Neutrophil (primary cell): ENCODE data around the gene SPAG7.

Source experiments
- H3K27ac ChIP-seq: fragments of 200-600 bp; sonication (generic); 2 replicates; pipeline ENCODE4 v1.5.1; 2016; ENCODE audit warnings: mild to moderate bottlenecking, moderate library complexity
- H3K27me3 ChIP-seq: fragments of 200-600 bp; sonication (generic); 2 replicates; pipeline ENCODE4 v1.6.0; 2016; ENCODE audit warnings: mild to moderate bottlenecking
- H3K36me3 ChIP-seq: fragments of 200-600 bp; sonication (generic); 2 replicates; pipeline ENCODE4 v1.5.1; 2017
- H3K4me1 ChIP-seq, 2 experiments: fragments of 200-600 bp in 1 of 2; sonication (generic) in 1 of 2; 1 replicate in 1 of 2; 2 replicates in 1 of 2; pipeline versions ENCODE4 v1.5.1 to v1.6.1; 2013 to 2016; ENCODE audit warnings: low read depth in 1 of 2, low read length in 1 of 2, mild to moderate bottlenecking in 1 of 2, moderate library complexity in 1 of 2; ENCODE audit not compliant: control insufficient read depth in 1 of 2, insufficient read depth in 1 of 2
- H3K4me3 ChIP-seq, 2 experiments: fragments of 200-600 bp in 1 of 2; sonication (generic) in 1 of 2; 1 replicate in 1 of 2; 2 replicates in 1 of 2; pipeline ENCODE4 v1.5.1; 2013 to 2016; ENCODE audit warnings: low read depth in 1 of 2, low read length in 1 of 2, mild to moderate bottlenecking in 1 of 2, moderate library complexity in 1 of 2
- H3K9me3 ChIP-seq: fragments of 200-600 bp; sonication (generic); 2 replicates; pipeline ENCODE4 v1.5.1; 2016
- TF ChIP-seq, protein P1 (sequence below): fragments of 200-600 bp; sonication (generic); IDR thresholded peaks from 2 replicates; pipeline ENCODE4 v1.5.1; 2016; ENCODE audit warnings: antibody characterized with exemption

SPAG7 gene

GRCh38 chr17:4967539-4968485 is at the start of gene SPAG7:
TSS of gene SPAG7 (minus strand) at chr17:4967817. CDS start at chr17:4967804, 13 bp downstream.
- Histone ChIP-seq H3K9me3 (no peaks in the 10 kb centered on the region), H3K4me3 (peak within 1 kb of the TSS; percentile 61 to 100), H3K4me1 (peaks cover 39 to 40% of the 10 kb centered on the region in 2 experiments), H3K27ac (peak within 1 kb of the TSS; percentile 98), H3K27me3 (no peaks in the 10 kb centered on the region), H3K36me3 (peaks cover 44% of the 10 kb centered on the region)
- TF ChIP-seq, protein P1, sequence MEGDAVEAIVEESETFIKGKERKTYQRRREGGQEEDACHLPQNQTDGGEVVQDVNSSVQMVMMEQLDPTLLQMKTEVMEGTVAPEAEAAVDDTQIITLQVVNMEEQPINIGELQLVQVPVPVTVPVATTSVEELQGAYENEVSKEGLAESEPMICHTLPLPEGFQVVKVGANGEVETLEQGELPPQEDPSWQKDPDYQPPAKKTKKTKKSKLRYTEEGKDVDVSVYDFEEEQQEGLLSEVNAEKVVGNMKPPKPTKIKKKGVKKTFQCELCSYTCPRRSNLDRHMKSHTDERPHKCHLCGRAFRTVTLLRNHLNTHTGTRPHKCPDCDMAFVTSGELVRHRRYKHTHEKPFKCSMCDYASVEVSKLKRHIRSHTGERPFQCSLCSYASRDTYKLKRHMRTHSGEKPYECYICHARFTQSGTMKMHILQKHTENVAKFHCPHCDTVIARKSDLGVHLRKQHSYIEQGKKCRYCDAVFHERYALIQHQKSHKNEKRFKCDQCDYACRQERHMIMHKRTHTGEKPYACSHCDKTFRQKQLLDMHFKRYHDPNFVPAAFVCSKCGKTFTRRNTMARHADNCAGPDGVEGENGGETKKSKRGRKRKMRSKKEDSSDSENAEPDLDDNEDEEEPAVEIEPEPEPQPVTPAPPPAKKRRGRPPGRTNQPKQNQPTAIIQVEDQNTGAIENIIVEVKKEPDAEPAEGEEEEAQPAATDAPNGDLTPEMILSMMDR, result no peak

GRCh38 chr17:5014357-5014756 is 46.7 kb upstream of the SPAG7 start:
- TF ChIP-seq, protein P1, result no peak
- Histone ChIP-seq H3K27ac (no peak overlapping the region), H3K4me1 (no peaks in the 10 kb centered on the region), H3K27me3 (no peaks in the 10 kb centered on the region), H3K9me3 (no peaks in the 10 kb centered on the region), H3K4me3 (no peak overlapping the region), H3K36me3 (peaks cover 84% of the 10 kb centered on the region)

- no peak overlapping the region for H3K27ac ChIP-seq
- H3K4me3 ChIP-seq, result no peak overlapping the region
- no peaks in the 10 kb centered on the region for H3K27me3 ChIP-seq
- TF ChIP-seq, protein P1, result no peak
- no peaks in the 10 kb centered on the region for H3K9me3 ChIP-seq
- no peaks in the 10 kb centered on the region for H3K4me1 ChIP-seq
- H3K36me3 ChIP-seq, result peaks cover 86% of the 10 kb centered on the region
These were observed 44.3 kb upstream of the SPAG7 start for GRCh38 chr17:5011928-5012327.

GRCh38 chr17:5003214-5003867 is 35.7 kb upstream of the SPAG7 start:
- peaks cover 10 to 12% of the 10 kb centered on the region in 2 experiments for H3K4me1 ChIP-seq
- no peaks in the 10 kb centered on the region for H3K27me3 ChIP-seq
- H3K36me3 ChIP-seq, result peaks cover 81% of the 10 kb centered on the region
- no peaks in the 10 kb centered on the region for H3K9me3 ChIP-seq
- H3K27ac ChIP-seq, result no peak overlapping the region
- TF ChIP-seq, protein P1, result no peak
- no peak overlapping the region for H3K4me3 ChIP-seq

DNA sequence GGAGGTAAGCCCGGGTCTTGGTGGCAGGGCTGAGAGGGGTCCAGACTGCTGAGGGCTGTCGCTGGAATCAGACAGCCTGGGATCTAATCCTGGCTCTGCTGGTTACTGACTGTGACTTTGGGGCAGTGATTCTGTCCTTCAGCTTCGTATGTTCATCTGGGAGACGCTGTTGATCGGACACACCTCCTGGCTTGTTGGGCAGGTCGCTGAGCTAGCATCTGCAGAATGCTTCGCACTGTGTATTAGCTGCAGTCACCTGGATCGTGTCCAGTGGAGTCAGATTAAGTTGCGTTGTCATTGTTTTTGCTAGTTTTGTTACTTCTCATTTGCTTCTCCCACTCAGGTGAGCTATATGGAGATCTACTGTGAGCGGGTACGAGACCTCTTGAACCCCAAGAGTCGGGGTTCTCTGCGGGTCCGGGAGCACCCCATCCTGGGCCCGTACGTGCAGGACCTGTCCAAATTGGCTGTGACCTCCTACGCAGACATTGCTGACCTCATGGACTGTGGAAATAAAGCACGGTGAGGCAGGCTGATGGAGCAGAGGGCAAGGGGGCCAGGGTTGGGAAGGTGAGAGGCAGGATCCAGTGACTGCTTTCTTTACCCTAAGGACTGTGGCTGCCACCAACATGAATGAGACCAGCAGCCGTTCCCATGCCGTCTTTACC is 34.6 kb upstream of the SPAG7 start:
- Histone ChIP-seq H3K27ac (no peak overlapping the region), H3K4me3 (no peak overlapping the region), H3K9me3 (no peaks in the 10 kb centered on the region), H3K4me1 (peaks cover 14 to 15% of the 10 kb centered on the region in 2 experiments), H3K36me3 (peaks cover 70% of the 10 kb centered on the region), H3K27me3 (no peaks in the 10 kb centered on the region)
- TF ChIP-seq, protein P1, result no peak
